Trophoblast cell (in vitro differentiated cells and primary cell): Measurements from ENCODE around the gene VAV1.

Experiments
- DNase-seq, 2 donors: peaks; one replicate each; pipeline ENCODE4 v3.0.0-alpha.2; 2016
- H2AFZ ChIP-seq: 2 replicates; pipeline ENCODE4 v1.6.1; 2013; ENCODE audit warnings: low read length, moderate library complexity, mild to moderate bottlenecking; ENCODE audit not compliant: insufficient read depth, poor library complexity
- H2AK5ac ChIP-seq: 2 replicates; pipeline ENCODE4 v1.6.1; 2013; ENCODE audit warnings: mild to moderate bottlenecking, low read length
- H2BK120ac ChIP-seq: 2 replicates; pipeline ENCODE4 v1.6.1; 2013; ENCODE audit warnings: low read length, mild to moderate bottlenecking, moderate library complexity; ENCODE audit not compliant: insufficient read depth, poor library complexity
- H2BK12ac ChIP-seq: 2 replicates; pipeline ENCODE4 v1.6.1; 2013; ENCODE audit warnings: mild to moderate bottlenecking, low read length, moderate library complexity
- H2BK5ac ChIP-seq: 2 replicates; pipeline ENCODE4 v1.6.1; 2013; ENCODE audit warnings: low read length, low read depth, moderate library complexity, mild to moderate bottlenecking; ENCODE audit not compliant: poor library complexity
- H3K14ac ChIP-seq: 2 replicates; pipeline ENCODE4 v1.6.1; 2013; ENCODE audit warnings: mild to moderate bottlenecking, low read length
- H3K18ac ChIP-seq: 2 replicates; pipeline ENCODE4 v1.6.1; 2013; ENCODE audit warnings: mild to moderate bottlenecking, low read length
- H3K23ac ChIP-seq: 2 replicates; pipeline ENCODE4 v1.6.1; 2013; ENCODE audit warnings: low read length
- H3K27ac ChIP-seq: 2 replicates; pipeline ENCODE4 v1.5.1; 2013; ENCODE audit warnings: low read depth, mild to moderate bottlenecking, inconsistent platforms, low read length, moderate library complexity
- H3K27me3 ChIP-seq: 2 replicates; pipeline ENCODE4 v1.6.1; 2013; ENCODE audit warnings: inconsistent platforms, mild to moderate bottlenecking, low read length, moderate library complexity; ENCODE audit not compliant: insufficient read depth
- H3K36me3 ChIP-seq, 2 experiments: 1 replicate in 1 of 2; 2 replicates in 1 of 2; pipeline ENCODE4 v1.6.1; 2013; ENCODE audit warnings: low read length in 2 of 2, mild to moderate bottlenecking in 2 of 2, moderate library complexity in 1 of 2; ENCODE audit not compliant: insufficient read depth in 2 of 2, control insufficient read depth in 1 of 2
- H3K4ac ChIP-seq: 2 replicates; pipeline ENCODE4 v1.6.1; 2013; ENCODE audit warnings: low read depth, mild to moderate bottlenecking, low read length, moderate library complexity
- H3K4me1 ChIP-seq, 2 experiments: 1 replicate in 1 of 2; 2 replicates in 1 of 2; pipeline ENCODE4 v1.6.1; 2013; ENCODE audit warnings: low read length in 2 of 2, mild to moderate bottlenecking in 2 of 2, moderate library complexity in 1 of 2; ENCODE audit not compliant: insufficient read depth in 2 of 2, control insufficient read depth in 1 of 2
- H3K4me2 ChIP-seq: 2 replicates; pipeline ENCODE4 v1.6.1; 2013; ENCODE audit warnings: inconsistent platforms, mild to moderate bottlenecking, low read length, moderate library complexity
- H3K4me3 ChIP-seq: 2 replicates; pipeline ENCODE4 v1.5.1; 2013; ENCODE audit warnings: mild to moderate bottlenecking, low read depth, low read length, inconsistent platforms
- H3K79me1 ChIP-seq: one replicate; pipeline ENCODE4 v1.6.1; 2013; ENCODE audit warnings: low read length
- H3K79me2 ChIP-seq: 2 replicates; pipeline ENCODE4 v1.6.1; 2013; ENCODE audit warnings: low read length, mild to moderate bottlenecking; ENCODE audit not compliant: control insufficient read depth, insufficient read depth, poor library complexity
- H3K9ac ChIP-seq: 2 replicates; pipeline ENCODE4 v1.6.1; 2013; ENCODE audit warnings: mild to moderate bottlenecking, low read length
- H3K9me3 ChIP-seq: 2 replicates; pipeline ENCODE4 v1.6.1; 2013; ENCODE audit warnings: low read depth, mild to moderate bottlenecking, control low read depth, inconsistent platforms, low read length; ENCODE audit not compliant: insufficient read depth
- H4K12ac ChIP-seq: 2 replicates; pipeline ENCODE4 v1.6.1; 2013; ENCODE audit warnings: low read depth, mild to moderate bottlenecking, low read length, moderate library complexity
- H4K8ac ChIP-seq: 2 replicates; pipeline ENCODE4 v1.6.1; 2013; ENCODE audit warnings: low read depth, mild to moderate bottlenecking, low read length, moderate library complexity
- H4K91ac ChIP-seq: one replicate; pipeline ENCODE4 v1.6.1; 2013; ENCODE audit warnings: low read depth, mild to moderate bottlenecking, low read length, moderate library complexity
- WGBS: extraction: QIAGEN DNeasy Blood & Tissue Kit; methylation state at CpG from one replicate; pipeline ENCODE4 v1.1.7; 2013; ENCODE audit warnings: missing lambda C conversion rate; ENCODE audit not compliant: insufficient read length, insufficient coverage; ENCODE audit errors: extremely low coverage; 5-methylcytosine and 5-hydroxymethylcytosine counted together

VAV1 gene

DNA sequence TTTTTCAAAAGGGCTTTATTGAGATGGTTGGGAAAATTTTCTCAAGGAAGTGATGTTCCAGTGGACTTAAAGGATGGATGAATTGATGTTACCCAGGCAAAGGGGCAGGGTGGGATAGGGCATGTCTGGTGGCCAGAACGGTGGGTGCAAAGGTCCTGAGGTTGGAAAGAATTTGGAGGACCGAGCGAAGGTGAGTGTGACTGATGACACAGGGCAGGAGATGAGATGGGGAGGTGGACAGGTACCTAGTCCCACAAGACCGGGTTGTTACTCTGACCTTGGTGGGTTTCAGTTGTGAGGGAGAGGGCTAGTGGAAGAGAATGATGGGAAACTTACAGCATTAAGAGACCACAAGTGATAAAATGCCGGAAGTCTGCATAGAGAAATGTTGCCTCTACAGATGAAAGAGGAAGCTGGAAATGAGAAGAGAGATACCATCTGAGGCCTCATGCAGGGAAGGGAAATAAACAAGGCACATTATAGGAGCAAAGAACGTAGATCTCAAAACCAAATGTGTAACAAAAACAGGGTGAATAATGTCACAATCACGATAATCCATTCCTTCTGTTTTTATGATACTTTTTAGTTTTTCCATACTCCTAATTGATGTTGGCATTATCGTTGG, 119.4 kb downstream of the VAV1 start:
- no peak for DNase-seq

GRCh38 chr19:6894313-6894712, 121.8 kb downstream of the VAV1 start:
- no peak overlapping the region for H3K4ac ChIP-seq

More for the DNA sequence above, 119.4 kb downstream of the VAV1 start:
- Histone ChIP-seq H3K79me2 (no peaks in the 10 kb centered on the region), H2AK5ac (no peak overlapping the region), H4K8ac (no peak overlapping the region), H4K91ac (no peak overlapping the region), H3K18ac (no peak overlapping the region), H3K27ac (no peak overlapping the region), H3K79me1 (no peaks in the 10 kb centered on the region), H3K4me2 (no peak overlapping the region), H2BK5ac (no peak overlapping the region), H2AFZ (no peak overlapping the region), H3K36me3 (no peaks in the 10 kb centered on the region), H4K12ac (no peak overlapping the region), H3K9me3 (peaks cover 14% of the 10 kb centered on the region), H3K4ac (no peak overlapping the region), H3K4me3 (no peak overlapping the region), H3K9ac (no peak overlapping the region), H3K4me1 (no peaks in the 10 kb centered on the region), H3K23ac (no peak overlapping the region), H2BK12ac (no peak overlapping the region), H3K27me3 (no peaks in the 10 kb centered on the region), H3K14ac (no peak overlapping the region), H2BK120ac (no peak overlapping the region)
- no CpG with 5 or more reads among the region's 8 CpGs for WGBS

DNA sequence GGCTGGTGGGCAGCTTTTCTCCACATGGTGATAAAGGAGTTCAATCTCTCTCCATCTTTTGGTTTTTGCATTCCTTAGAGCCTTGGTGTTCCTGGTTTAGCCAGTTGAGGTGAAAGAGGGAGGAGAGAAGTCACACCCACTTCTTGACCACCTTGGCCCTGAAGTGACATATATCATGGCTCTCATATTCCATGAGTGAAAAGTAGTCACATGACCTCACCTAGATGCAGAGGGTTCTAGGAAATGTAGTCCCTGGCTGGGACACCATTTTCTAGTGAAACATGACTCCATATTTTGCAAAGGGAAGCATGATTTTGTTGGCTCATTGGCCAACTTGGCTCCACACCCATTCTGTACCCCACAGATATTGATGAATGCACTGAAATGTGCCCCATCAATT, 130.9 kb downstream of the VAV1 start:
- Histone ChIP-seq H2BK5ac (no peak overlapping the region), H3K79me1 (no peaks in the 10 kb centered on the region), H3K36me3 (no peaks in the 10 kb centered on the region), H3K23ac (no peak overlapping the region), H3K79me2 (no peaks in the 10 kb centered on the region), H3K18ac (no peak overlapping the region), H3K27ac (no peak overlapping the region), H3K9me3 (peaks cover 12% of the 10 kb centered on the region), H2BK120ac (no peak overlapping the region), H3K9ac (no peak overlapping the region), H3K27me3 (no peaks in the 10 kb centered on the region), H3K14ac (no peak overlapping the region), H3K4me2 (no peak overlapping the region), H4K8ac (no peak overlapping the region), H4K91ac (no peak overlapping the region), H2AK5ac (no peak overlapping the region), H3K4me1 (no peaks in the 10 kb centered on the region), H3K4me3 (no peak overlapping the region), H4K12ac (no peak overlapping the region), H2BK12ac (no peak overlapping the region), H3K4ac (no peak overlapping the region), H2AFZ (no peak overlapping the region)
- no peak for DNase-seq

More at GRCh38 chr19:6894313-6894712, 121.8 kb downstream of the VAV1 start:
- no peak overlapping the region for H2BK120ac ChIP-seq
- no peak overlapping the region for H4K12ac ChIP-seq
- no peak overlapping the region for H2AFZ ChIP-seq
- no peak overlapping the region for H2BK5ac ChIP-seq
- H4K8ac ChIP-seq = no peak overlapping the region
- WGBS = no CpG with 5 or more reads among the region's 1 CpG
- no peak overlapping the region for H2BK12ac ChIP-seq
- no peaks in the 10 kb centered on the region for H3K4me1 ChIP-seq
- H3K4me2 ChIP-seq = no peak overlapping the region
- no peak overlapping the region for H3K27ac ChIP-seq
- peaks cover 12% of the 10 kb centered on the region for H3K9me3 ChIP-seq
- H3K79me1 ChIP-seq = no peaks in the 10 kb centered on the region
- DNase-seq = no peak
- no peaks in the 10 kb centered on the region for H3K79me2 ChIP-seq
- no peak overlapping the region for H3K14ac ChIP-seq
- H3K9ac ChIP-seq = no peak overlapping the region
- H4K91ac ChIP-seq = no peak overlapping the region
- no peaks in the 10 kb centered on the region for H3K27me3 ChIP-seq
- no peak overlapping the region for H2AK5ac ChIP-seq
- no peak overlapping the region for H3K4me3 ChIP-seq
- no peaks in the 10 kb centered on the region for H3K36me3 ChIP-seq
- H3K23ac ChIP-seq = no peak overlapping the region
- no peak overlapping the region for H3K18ac ChIP-seq

GRCh38 chr19:6906559-6907060, 134.1 kb downstream of the VAV1 start:
- Histone ChIP-seq H3K9ac (no peak overlapping the region), H3K23ac (no peak overlapping the region), H3K14ac (no peak overlapping the region), H3K9me3 (peaks cover 13% of the 10 kb centered on the region), H2BK5ac (no peak overlapping the region), H3K18ac (no peak overlapping the region), H3K4me2 (no peak overlapping the region), H2BK12ac (no peak overlapping the region), H3K4ac (no peak overlapping the region), H3K4me1 (no peaks in the 10 kb centered on the region), H3K4me3 (peak overlapping the region; percentile 46), H4K12ac (no peak overlapping the region), H2AK5ac (no peak overlapping the region), H2BK120ac (no peak overlapping the region), H3K79me2 (no peaks in the 10 kb centered on the region), H3K79me1 (no peaks in the 10 kb centered on the region), H3K27ac (no peak overlapping the region), H3K36me3 (no peaks in the 10 kb centered on the region), H2AFZ (no peak overlapping the region), H4K8ac (no peak overlapping the region), H3K27me3 (no peaks in the 10 kb centered on the region), H4K91ac (no peak overlapping the region)
- WGBS = no CpG with 5 or more reads among the region's 3 CpGs
- no peak for DNase-seq
